Fibroblast of the aortic adventitia (primary cell): ENCODE data around the gene PRC1. TPM values are rescaled to one million over a fixed set of nuclear protein-coding genes. Genes with fewer than 3 reads are reported as not detected.

ENCODE experiments used
- DNase-seq: peaks from one replicate; pipeline ENCODE4 v3.0.0-alpha.2; 2010; ENCODE audit warnings: low read depth
- H3K4me3 ChIP-seq: 2 replicates; pipeline ENCODE4 v1.5.1; 2011; ENCODE audit warnings: low read depth, mild to moderate bottlenecking, control low read depth, low read length, moderate library complexity
- CTCF ChIP-seq: IDR thresholded peaks from 2 replicates; pipeline ENCODE4 v1.5.1; 2011; ENCODE audit warnings: mild to moderate bottlenecking, low read length, control low read depth, inconsistent platforms; ENCODE audit not compliant: insufficient read depth
- total RNA-seq: library from RNA; depleted of rRNA; stranded (reverse); fragments of >200 nt; gene quantifications from 2 replicates; pipeline ENCODE4 v1.2.3, GENCODE V29; 2012; ENCODE audit warnings: low replicate concordance

The PRC1 gene
- total RNA-seq, 1 donor, result 109 TPM

DNA sequence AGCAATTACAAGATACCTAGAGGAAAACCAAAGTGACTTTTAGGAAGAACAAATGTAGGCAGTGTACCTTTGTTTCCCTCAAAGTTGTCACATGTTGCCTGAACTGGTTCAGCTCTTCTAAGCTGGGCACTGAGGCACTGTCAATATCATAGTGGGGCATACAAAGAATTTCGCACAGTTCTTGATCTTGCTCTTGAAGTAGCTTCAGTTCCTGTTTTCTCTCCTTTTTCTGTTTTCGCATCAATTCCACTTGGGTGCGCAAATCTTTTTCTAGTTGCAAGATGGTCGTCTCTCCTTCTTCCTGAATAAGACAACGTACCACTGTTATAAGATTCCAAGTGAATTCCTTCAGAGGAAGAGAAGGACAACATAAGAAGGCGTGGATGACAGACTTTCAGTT is 12.7 kb downstream of the PRC1 start:
- no peak for TF ChIP-seq CTCF
- no peak for DNase-seq
- no peak overlapping the region for H3K4me3 ChIP-seq

DNA sequence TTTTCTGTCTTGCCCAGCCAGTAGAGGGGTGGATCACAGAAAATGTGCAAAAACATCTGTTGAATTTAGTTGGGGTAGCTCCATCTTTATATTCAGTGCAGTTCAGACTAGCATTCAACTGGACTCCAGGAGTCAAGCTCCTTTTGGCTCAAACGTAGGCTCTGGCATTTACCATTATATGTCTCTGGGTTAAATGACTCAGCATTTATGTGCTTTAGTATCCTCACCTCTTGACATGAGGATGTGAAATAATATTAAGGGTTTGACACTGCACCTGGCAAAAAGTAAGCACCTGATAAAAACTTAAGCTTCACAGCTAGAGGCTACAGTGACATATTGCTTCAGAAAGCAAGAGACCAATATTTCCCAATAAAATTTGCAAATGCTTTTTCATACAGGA is 14.8 kb downstream of the PRC1 start:
- TF ChIP-seq CTCF, result no peak
- H3K4me3 ChIP-seq, result no peak overlapping the region
- DNase-seq, result peak; percentile 30

DNA sequence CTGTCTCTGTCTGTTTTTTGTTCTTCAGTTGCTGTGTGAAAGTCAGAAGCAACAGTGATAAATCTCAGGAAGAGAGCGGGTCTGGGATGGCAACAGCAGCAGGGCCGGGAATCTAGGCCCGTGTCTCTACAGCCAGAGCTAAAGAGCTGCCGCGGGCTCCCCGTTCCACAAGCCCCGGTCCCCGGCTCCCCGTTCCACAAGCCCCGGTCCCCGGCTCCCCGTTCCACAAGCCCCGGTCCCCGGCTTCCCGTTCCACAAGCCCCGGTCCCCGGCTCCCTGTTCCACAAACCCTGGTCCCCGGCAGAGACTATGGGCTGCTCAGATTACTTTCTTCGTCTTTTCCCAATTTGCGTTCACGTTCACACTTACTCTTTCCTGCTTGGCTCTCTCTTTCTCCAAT is 20.1 kb downstream of the PRC1 start:
- H3K4me3 ChIP-seq, result no peak overlapping the region
- DNase-seq, result no peak
- TF ChIP-seq CTCF, result no peak

- DNase-seq, result no peak
- H3K4me3 ChIP-seq, result no peak overlapping the region
- TF ChIP-seq CTCF, result no peak
These were observed 22.2 kb downstream of the PRC1 start for GRCh38 chr15:90972133-90972532.

DNA sequence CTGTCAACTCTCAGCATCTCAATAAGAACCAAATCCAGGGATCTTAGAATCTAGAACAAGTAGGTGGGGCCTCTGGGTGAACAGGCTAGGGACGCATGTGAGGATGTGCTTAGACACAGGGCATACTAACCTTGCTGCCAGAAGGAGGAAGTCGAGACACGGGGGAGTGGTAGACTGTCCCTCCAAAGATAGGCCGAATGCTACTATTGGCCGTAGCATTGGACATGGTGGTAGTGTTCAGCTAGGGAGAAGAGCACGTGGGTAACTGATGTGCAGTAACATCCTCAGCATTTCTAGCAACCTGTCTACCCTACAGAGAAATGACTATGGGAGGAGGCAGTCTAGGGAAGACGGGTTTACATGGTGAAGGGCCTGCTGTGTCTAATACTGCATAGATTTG is 24.1 kb downstream of the PRC1 start:
- no peak for DNase-seq
- no peak overlapping the region for H3K4me3 ChIP-seq
- TF ChIP-seq CTCF, result no peak

GRCh38 chr15:90968434-90968833 is 25.9 kb downstream of the PRC1 start:
- H3K4me3 ChIP-seq, result no peak overlapping the region
- TF ChIP-seq CTCF, result no peak
- DNase-seq, result no peak

- no peak for DNase-seq
- no peak for TF ChIP-seq CTCF
These were observed 27.1 kb downstream of the PRC1 start for GRCh38 chr15:90967206-90967605.

More at GRCh38 chr15:90967206-90967605, 27.1 kb downstream of the PRC1 start:
- no peak overlapping the region for H3K4me3 ChIP-seq
